DMS153 treated with DMSO at 0.1 percent for 48 hours (cell line): ENCODE data around the gene RFPL4A.

Source experiments
- DNase-seq: peaks from one replicate; lab custom pipeline; 2025; ENCODE audit not compliant: unreplicated experiment; lab: John Stamatoyannopoulos, UW

RFPL4A gene

GRCh38 chr19:55801416-55801815, 42.5 kb downstream of the RFPL4A start:
- DNase-seq = no peak

- no peak for DNase-seq
These were observed 43.4 kb downstream of the RFPL4A start for GRCh38 chr19:55802281-55802680.

GRCh38 chr19:55809381-55810058, 50.6 kb downstream of the RFPL4A start:
- DNase-seq = peak; percentile 87

- DNase-seq = no peak
These were observed 52.4 kb downstream of the RFPL4A start for GRCh38 chr19:55811340-55811739.

GRCh38 chr19:55812449-55812848, 53.6 kb downstream of the RFPL4A start:
- no peak for DNase-seq
